ENCODE measurements around the gene NUDT16. TPM values are rescaled to one million over a fixed set of nuclear protein-coding genes. Genes with fewer than 3 reads are reported as not detected.

The NUDT16 gene
- total RNA-seq, 1 experiment from 2014 or later = 14.3 TPM

- no peak overlapping the region for H3K4me3 ChIP-seq
- no peaks in the 10 kb centered on the region for H3K36me3 ChIP-seq
- H3K9me3 ChIP-seq = no peaks in the 10 kb centered on the region
- peaks cover 6% of the 10 kb centered on the region; the same call in 1 of the 2 replicates for H3K27me3 ChIP-seq
- DNase-seq = no peak
Observed at GRCh38 chr3:131405411-131405810, 23.8 kb downstream of the NUDT16 start.

GRCh38 chr3:131406274-131406673 lies 24.7 kb downstream of the NUDT16 start:
- H3K4me3 ChIP-seq = no peak overlapping the region
- DNase-seq = no peak
- H3K36me3 ChIP-seq = no peaks in the 10 kb centered on the region
- no peaks in the 10 kb centered on the region for H3K9me3 ChIP-seq
- H3K27me3 ChIP-seq = peaks cover 6% of the 10 kb centered on the region; the same call in 1 of the 2 replicates

- H3K9me3 ChIP-seq = no peaks in the 10 kb centered on the region
- no peaks in the 10 kb centered on the region for H3K27me3 ChIP-seq
- no peak overlapping the region for H3K4me3 ChIP-seq
- no peak for DNase-seq
- H3K36me3 ChIP-seq = no peaks in the 10 kb centered on the region
Observed at GRCh38 chr3:131417751-131418150, 36.2 kb downstream of the NUDT16 start.

- no peak overlapping the region for H3K4me3 ChIP-seq
Observed at GRCh38 chr3:131421301-131421700, 39.7 kb downstream of the NUDT16 start.

DNA sequence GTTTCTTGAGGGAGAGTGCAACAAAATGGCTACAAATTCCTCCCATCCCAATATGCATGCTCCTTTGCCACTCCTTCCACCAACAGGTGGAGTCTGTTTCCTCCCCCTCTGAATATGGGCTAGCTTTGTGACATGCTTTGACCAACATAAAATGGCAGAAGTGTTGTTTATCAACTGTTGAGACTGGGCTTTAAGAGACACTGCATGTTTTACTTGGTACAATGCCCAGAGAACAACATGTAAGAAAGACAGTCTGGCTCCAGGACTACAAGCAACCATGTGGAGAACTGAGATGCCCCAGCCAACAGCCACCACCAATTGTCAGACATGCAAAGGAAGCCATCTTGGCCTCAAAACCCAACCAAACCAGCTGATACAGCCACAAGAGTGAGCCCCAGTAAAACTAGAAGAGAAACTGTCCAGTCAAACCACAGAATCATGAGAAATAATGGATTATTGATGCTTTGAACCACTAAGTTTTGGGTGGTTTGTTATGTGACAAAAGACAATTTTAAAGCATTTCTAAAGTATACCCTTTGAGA lies 40.5 kb downstream of the NUDT16 start:
- H3K27me3 ChIP-seq = no peaks in the 10 kb centered on the region
- no peak overlapping the region for H3K4me3 ChIP-seq
- peak; percentile 10 for DNase-seq
- no peaks in the 10 kb centered on the region for H3K9me3 ChIP-seq
- no peaks in the 10 kb centered on the region for H3K36me3 ChIP-seq

More at GRCh38 chr3:131421301-131421700, 39.7 kb downstream of the NUDT16 start:
- H3K9me3 ChIP-seq = no peaks in the 10 kb centered on the region
- H3K36me3 ChIP-seq = no peaks in the 10 kb centered on the region
- DNase-seq = no peak
- no peaks in the 10 kb centered on the region for H3K27me3 ChIP-seq

DNA sequence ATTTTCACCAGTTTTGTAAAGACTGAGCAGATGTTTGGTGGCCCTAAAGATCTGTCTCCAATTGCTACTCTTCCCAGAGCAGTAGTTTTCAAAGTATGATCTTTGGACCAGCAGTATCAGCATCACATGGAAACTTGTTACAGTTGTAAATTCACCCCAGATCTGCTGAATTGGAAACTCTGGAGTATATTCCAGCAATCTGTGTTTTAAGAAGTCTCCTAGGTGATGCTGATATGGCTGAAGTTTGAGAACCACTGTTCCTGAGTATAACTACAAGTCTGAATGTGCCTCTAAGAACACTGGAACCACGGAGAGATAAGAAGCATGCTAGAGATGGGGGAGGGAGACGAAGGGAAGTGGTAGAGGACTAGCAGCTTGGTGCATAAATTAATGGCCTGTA lies 45.7 kb downstream of the NUDT16 start:
- H3K4me3 ChIP-seq = no peak overlapping the region
- DNase-seq = no peak
- no peaks in the 10 kb centered on the region for H3K9me3 ChIP-seq
- no peaks in the 10 kb centered on the region for H3K27me3 ChIP-seq
- no peaks in the 10 kb centered on the region for H3K36me3 ChIP-seq

DNA sequence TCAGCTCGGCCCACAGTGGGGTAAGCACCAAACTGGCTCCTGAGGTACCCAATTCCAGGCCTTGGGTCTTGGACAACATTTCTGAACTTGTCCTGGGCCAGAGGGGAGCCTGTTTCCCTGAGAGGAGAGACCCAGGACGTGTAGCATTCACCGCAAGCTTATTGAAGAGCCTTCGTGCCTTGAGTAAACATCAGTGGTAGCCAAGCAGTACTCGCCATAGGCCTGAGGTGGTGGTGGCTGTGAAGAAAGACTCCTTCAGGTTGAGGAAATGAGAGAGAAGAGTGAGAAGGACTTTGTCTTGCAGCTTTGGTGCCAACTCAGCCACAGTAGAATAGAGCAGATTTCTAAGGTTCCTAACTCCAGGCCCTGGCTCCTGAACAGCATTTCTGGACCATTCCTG lies 50.2 kb downstream of the NUDT16 start:
- H3K4me3 ChIP-seq = no peak overlapping the region
- no peaks in the 10 kb centered on the region; the same call in 1 of the 2 replicates for H3K27me3 ChIP-seq
- no peaks in the 10 kb centered on the region for H3K36me3 ChIP-seq
- DNase-seq = no peak
- H3K9me3 ChIP-seq = peaks cover 5% of the 10 kb centered on the region; the same call in 1 of the 2 replicates

GRCh38 chr3:131432441-131432840 lies 50.9 kb downstream of the NUDT16 start:
- H3K9me3 ChIP-seq = peaks cover 5% of the 10 kb centered on the region; the same call in 1 of the 2 replicates
- H3K4me3 ChIP-seq = no peak overlapping the region
- DNase-seq = no peak
- no peaks in the 10 kb centered on the region; the same call in 1 of the 2 replicates for H3K27me3 ChIP-seq
- H3K36me3 ChIP-seq = no peaks in the 10 kb centered on the region

DNA sequence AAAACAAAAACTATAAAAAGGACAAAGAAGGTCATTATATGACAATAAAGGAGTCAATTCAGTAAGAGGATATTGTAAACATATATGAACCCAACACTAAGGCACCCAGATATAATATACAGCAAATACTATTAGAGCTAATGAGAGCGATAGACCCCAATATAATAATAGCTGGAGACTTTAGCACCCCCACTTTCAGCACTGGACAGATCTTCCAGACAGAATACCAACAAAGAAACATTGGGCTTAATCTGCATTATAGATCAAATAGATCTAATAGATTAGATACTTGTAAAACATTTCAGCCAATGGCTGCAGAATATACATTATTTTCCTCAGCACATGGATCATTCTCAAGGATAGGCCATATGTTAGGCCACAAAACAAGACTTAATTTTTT lies 53.4 kb downstream of the NUDT16 start:
- Histone ChIP-seq H3K4me3 (no peak overlapping the region), H3K27me3 (no peaks in the 10 kb centered on the region; the same call in 1 of the 2 replicates), H3K9me3 (peaks cover 5% of the 10 kb centered on the region; the same call in 1 of the 2 replicates), H3K36me3 (no peaks in the 10 kb centered on the region)
- DNase-seq = no peak

Other genes with a start within 250 kb of the NUDT16 start
- 334 and 451 TPM in 2 replicates for gene MRPL3, start 121.2 kb downstream of the NUDT16 start, total RNA-seq (2014; rRNA removed; shearing (Covaris generic); ENCODE audit: low replicate concordance)